ENCODE data around the gene FAM180B. TPM values are rescaled to one million over a fixed set of nuclear protein-coding genes. Genes with fewer than 3 reads are reported as not detected.
"Not testable (repeated sequence)": the region's sequence is repeated elsewhere in the genome, so short reads cannot be mapped to it uniquely, and the experiment has no call there.

The FAM180B gene
- total and polyA plus RNA-seq, 7 donors: 0.04 to 0.51 (median 0.15) TPM; not detected in 2

- H3K27ac ChIP-seq: no peak overlapping the region
- no peak overlapping the region for H3K4me3 ChIP-seq
- intact Hi-C loops (cut with DNase I): loop anchor here in 1 of 2 donors (5.0 kb wide), 1 partner anchor 104 kb away; no protein-coding TSS in a partner anchor
- TF ChIP-seq CTCF (IDR thresholded peaks at IDR 0.05): no peak
- no peaks in the 10 kb centered on the region for H3K27me3 ChIP-seq (ENCODE audit: insufficient read depth in 3 of 3, low read length in 2 of 3)
- ATAC-seq (no peak), DNase-seq (no peak)
- 94 to 96% (median 94%) methylated on average over 4 of the region's 4 CpGs for WGBS, 3 donors
- no peaks in the 10 kb centered on the region for H3K4me1 ChIP-seq
- H3K36me3 ChIP-seq (ENCODE audit: insufficient read depth in 1 of 2, low read depth in 1 of 2): peaks cover 21 to 100% of the 10 kb centered on the region in 2 donors
- no peaks in the 10 kb centered on the region for H3K9me3 ChIP-seq
Measured at GRCh38 chr11:47628026-47628425, 41.5 kb downstream of the FAM180B start.

- intact Hi-C loops (cut with DNase I): no loop called here
- TF ChIP-seq CTCF (IDR thresholded peaks at IDR 0.05): no peak
- WGBS, 3 donors: 76 to 84% (median 83%) methylated on average over 5 of the region's 5 CpGs
- Histone ChIP-seq H3K36me3 (ENCODE audit: insufficient read depth in 1 of 2, low read depth in 1 of 2) (peaks cover 18 to 99% of the 10 kb centered on the region in 2 donors), H3K4me1 (no peaks in the 10 kb centered on the region), H3K4me3 (no peak overlapping the region), H3K27me3 (ENCODE audit: insufficient read depth in 3 of 3, low read length in 2 of 3) (no peaks in the 10 kb centered on the region), H3K27ac (no peak overlapping the region), H3K9me3 (no peaks in the 10 kb centered on the region)
- ATAC-seq (no peak), DNase-seq (no peak)
Measured at GRCh38 chr11:47631473-47631872, 45.0 kb downstream of the FAM180B start.

GRCh38 chr11:47636331-47636730 is 49.9 kb downstream of the FAM180B start:
- 87 to 96% (median 96%) methylated on average over 11 of the region's 11 CpGs for WGBS, 3 donors
- H3K36me3 ChIP-seq (ENCODE audit: insufficient read depth in 1 of 2, low read depth in 1 of 2): peaks cover 9 to 84% of the 10 kb centered on the region in 2 donors
- not testable (repeated sequence) for H3K27ac ChIP-seq; H3K27me3 ChIP-seq (ENCODE audit: insufficient read depth in 3 of 3, low read length in 2 of 3); DNase-seq; H3K4me1 ChIP-seq; H3K9me3 ChIP-seq; H3K4me3 ChIP-seq; ATAC-seq
- intact Hi-C loops (cut with DNase I): loop anchor here in 1 of 2 donors (5.0 kb wide), 1 partner anchor 96 kb away; no protein-coding TSS in a partner anchor

Other genes starting within 250 kb of the FAM180B start
- gene MYBPC3, start 234.0 kb upstream of the FAM180B start, total RNA-seq: 1 to 10 TPM in 1 of 4 donors, under 1 TPM in 3; 0.44 to 1.3 (median 0.69) TPM
- gene MYBPC3, start 234.0 kb upstream of the FAM180B start, polyA plus RNA-seq: under 1 TPM; 0.01 to 0.13 (median 0.07) TPM
- gene SPI1, start 208.1 kb upstream of the FAM180B start, total RNA-seq: 1 to 10 TPM; 3.6 to 8.3 (median 5.6) TPM
- gene SPI1, start 208.1 kb upstream of the FAM180B start, polyA plus RNA-seq: 1 to 10 TPM; 1.6 to 3.5 (median 3.1) TPM
- gene SLC39A13, start 178.1 kb upstream of the FAM180B start, total RNA-seq: 10 to 100 TPM; 14.7 to 26.9 (median 19.9) TPM
- gene SLC39A13, start 178.1 kb upstream of the FAM180B start, polyA plus RNA-seq: 10 to 100 TPM; 27.0 to 35.3 (median 29.1) TPM
- gene PSMC3, start 160.2 kb upstream of the FAM180B start, total RNA-seq: 100 to 1,000 TPM; 141 to 255 (median 191) TPM
- gene PSMC3, start 160.2 kb upstream of the FAM180B start, polyA plus RNA-seq: 100 to 1,000 TPM; 300 to 346 (median 316) TPM
- 10 to 100 TPM; 47.5 to 90.6 (median 59.5) TPM for gene RAPSN, start 137.5 kb upstream of the FAM180B start, total RNA-seq
- 10 to 100 TPM; 37.6 to 79.3 (median 50.0) TPM for gene RAPSN, start 137.5 kb upstream of the FAM180B start, polyA plus RNA-seq
- 100 to 1,000 TPM in 3 of 4 donors, 10 to 100 TPM in 1; 79.0 to 193 (median 140) TPM for gene CELF1, start 33.5 kb upstream of the FAM180B start, total RNA-seq
- gene CELF1, start 33.5 kb upstream of the FAM180B start, polyA plus RNA-seq: 100 to 1,000 TPM in 1 of 3 donors, 10 to 100 TPM in 2; 40.1 to 112 (median 92.5) TPM
- 10 to 100 TPM; 20.9 to 37.8 (median 27.0) TPM for gene PTPMT1, start 21.1 kb upstream of the FAM180B start, total RNA-seq
- 10 to 100 TPM; 34.5 to 40.3 (median 38.7) TPM for gene PTPMT1, start 21.1 kb upstream of the FAM180B start, polyA plus RNA-seq
- gene KBTBD4, start 7.7 kb upstream of the FAM180B start, total RNA-seq: 10 to 100 TPM; 14.4 to 19.7 (median 17.2) TPM
- 10 to 100 TPM; 12.0 to 23.1 (median 19.1) TPM for gene KBTBD4, start 7.7 kb upstream of the FAM180B start, polyA plus RNA-seq
- 100 to 1,000 TPM; 160 to 285 (median 188) TPM for gene NDUFS3, start 7.6 kb upstream of the FAM180B start, total RNA-seq
- gene NDUFS3, start 7.6 kb upstream of the FAM180B start, polyA plus RNA-seq: 100 to 1,000 TPM; 225 to 528 (median 317) TPM
- under 1 TPM in 3 of 4 donors, not detected in 1; 0.27 to 0.42 (median 0.39) TPM for gene C1QTNF4, start 7.7 kb downstream of the FAM180B start, total RNA-seq
- gene C1QTNF4, start 7.7 kb downstream of the FAM180B start, polyA plus RNA-seq: under 1 TPM; 0.19 to 0.70 (median 0.20) TPM
- 100 to 1,000 TPM in 2 of 4 donors, 10 to 100 TPM in 2; 75.2 to 147 (median 100) TPM for gene MTCH2, start 55.9 kb downstream of the FAM180B start, total RNA-seq
- 100 to 1,000 TPM in 2 of 3 donors, 10 to 100 TPM in 1; 85.4 to 152 (median 108) TPM for gene MTCH2, start 55.9 kb downstream of the FAM180B start, polyA plus RNA-seq
- under 1 TPM in 3 of 4 donors, not detected in 1; 0.15 to 0.76 (median 0.22) TPM for gene AGBL2, start 128.7 kb downstream of the FAM180B start, total RNA-seq
- under 1 TPM in 2 of 3 donors, not detected in 1; 0.04 to 0.10 TPM for gene AGBL2, start 128.7 kb downstream of the FAM180B start, polyA plus RNA-seq
- gene FNBP4, start 180.7 kb downstream of the FAM180B start, total RNA-seq: 10 to 100 TPM; 27.1 to 40.5 (median 33.9) TPM
- 10 to 100 TPM; 14.9 to 58.8 (median 35.3) TPM for gene FNBP4, start 180.7 kb downstream of the FAM180B start, polyA plus RNA-seq